ENCODE results near the gene DPYSL4.

GRCh38 chr10:132183046-132183445, 3.7 kb upstream of the DPYSL4 start:
- TF ChIP-seq CTCF (IDR thresholded peaks at IDR 0.05) (no peak), POLR2A (IDR thresholded peaks at IDR 0.05) (no peak)

Measured in adrenal gland (tissue), 5 donors.